Measurements from ENCODE around the gene C1orf21.

- TF ChIP-seq TAF1 (IDR thresholded peaks at IDR 0.05; ENCODE audit: borderline replicate concordance, low read depth, low read length) (no peak), EZH2phosphoT487 (IDR thresholded peaks at IDR 0.05; ENCODE audit: borderline replicate concordance, low read depth) (no peak), CTCF (IDR thresholded peaks at IDR 0.05) (no peak), POLR2AphosphoS5 (IDR thresholded peaks at IDR 0.05; ENCODE audit: low read depth, low read length) (no peak), EP300 (IDR thresholded peaks at IDR 0.05; ENCODE audit: borderline replicate concordance in 1 of 2, low read depth in 1 of 2, low read length in 1 of 2) (no peak), JUND (IDR thresholded peaks at IDR 0.05) (no peak), YY1 (IDR thresholded peaks at IDR 0.05; ENCODE audit: low read depth) (no peak), TEAD4 (IDR thresholded peaks at IDR 0.05; ENCODE audit: borderline replicate concordance, insufficient read depth) (no peak), MAX (IDR thresholded peaks at IDR 0.05; ENCODE audit: low read depth) (no peak), USF2 (IDR thresholded peaks at IDR 0.05; ENCODE audit: borderline replicate concordance, low read depth, low read length) (no peak), GABPA (IDR thresholded peaks at IDR 0.05; ENCODE audit: low read depth) (no peak)
Measured at GRCh38 chr1:184469396-184469795, 82.6 kb downstream of the C1orf21 start.

Data from SK-N-SH (cell line).